Measurements from ENCODE around the gene ITPRID1.

The ITPRID1 gene

GRCh38 chr7:31633894-31634494 lies 120.1 kb downstream of the ITPRID1 start:
- DNase-seq = peak; percentile 62 to 68 (median 64)

DNA sequence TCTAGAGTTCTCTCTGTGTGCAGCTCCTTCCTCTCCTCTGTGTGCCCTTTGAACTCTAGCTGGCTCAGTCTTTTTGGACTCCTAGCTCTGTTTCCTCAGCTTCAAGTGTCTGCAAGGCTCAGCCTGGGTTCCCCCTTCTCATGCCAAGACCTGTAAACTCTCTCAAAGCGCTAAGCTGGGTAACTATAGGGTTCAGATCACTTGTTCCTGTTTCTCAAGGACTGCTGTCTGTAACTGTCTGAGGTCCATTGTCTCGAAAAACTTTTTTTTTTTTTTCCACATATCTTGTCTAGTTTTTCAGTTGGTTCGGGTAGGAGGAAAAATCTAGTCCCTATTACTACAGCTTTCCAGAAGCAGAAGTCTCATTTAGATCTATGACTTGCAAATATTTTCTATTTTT lies 126.5 kb downstream of the ITPRID1 start:
- DNase-seq = peak; percentile 38 to 76 (median 66)

DNA sequence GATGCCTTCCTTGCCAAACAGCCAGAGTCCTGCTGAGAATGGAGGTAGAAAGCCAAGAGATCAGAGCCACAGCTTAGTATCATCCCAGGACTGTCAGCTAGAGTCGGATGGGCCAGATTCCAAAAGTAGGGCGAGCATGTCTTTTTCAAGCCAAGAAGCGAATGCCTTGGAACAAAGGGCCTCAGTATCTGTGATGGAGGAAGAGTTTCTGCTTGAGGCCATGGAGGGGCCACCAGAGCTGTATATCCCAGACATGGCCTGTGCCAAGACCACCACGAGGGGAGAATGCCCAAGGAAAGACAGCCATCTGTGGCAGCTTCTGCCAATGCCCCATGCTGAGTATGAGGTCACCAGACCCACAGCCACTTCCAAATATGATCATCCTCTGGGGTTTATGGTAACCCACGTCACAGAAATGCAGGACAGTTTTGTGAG lies 128.8 kb downstream of the ITPRID1 start:
- DNase-seq = no peak

- DNase-seq = no peak
These were observed 133.1 kb downstream of the ITPRID1 start for GRCh38 chr7:31646942-31647341.

DNA sequence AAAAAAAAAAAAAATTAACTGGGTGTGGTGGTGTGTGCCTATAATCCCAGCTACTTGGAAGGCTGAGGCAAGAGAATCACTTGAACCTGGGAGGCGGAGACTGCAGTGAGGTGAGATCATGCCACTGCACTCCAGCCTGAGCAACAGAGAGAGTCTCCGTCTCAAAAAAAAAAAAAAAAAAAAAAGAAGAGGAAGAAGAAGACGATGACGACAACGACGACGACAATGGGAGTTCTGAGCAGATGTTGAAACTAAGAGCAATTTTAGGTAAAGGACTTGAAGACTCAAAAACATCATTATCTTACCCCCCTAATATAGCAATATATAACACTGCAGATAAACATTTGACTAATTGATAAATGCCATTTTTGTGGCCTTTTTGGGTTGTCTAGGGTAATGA lies 133.6 kb downstream of the ITPRID1 start:
- DNase-seq = peak; percentile 66 to 82 (median 72)

DNA sequence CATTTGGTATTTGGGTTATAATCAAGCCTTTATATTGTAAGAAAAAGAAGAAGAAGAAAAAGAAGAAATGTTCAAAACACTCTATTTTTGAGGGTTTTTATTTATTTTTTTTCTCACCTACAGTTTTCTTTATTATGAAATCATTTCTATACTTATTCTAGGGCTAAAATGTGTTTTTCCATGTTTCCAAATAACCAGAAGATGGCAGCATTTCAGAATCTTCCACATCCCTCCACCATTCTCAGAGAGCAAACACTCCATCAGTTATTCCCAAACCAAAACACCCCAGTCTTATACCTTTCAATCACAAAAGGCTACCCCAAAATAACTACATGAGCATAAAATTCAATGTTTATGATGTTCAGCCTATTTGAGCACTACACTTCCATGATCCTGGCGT lies 134.4 kb downstream of the ITPRID1 start:
- DNase-seq = peak in 3 of 4 experiments; percentile 14 to 59 (median 37)

DNA sequence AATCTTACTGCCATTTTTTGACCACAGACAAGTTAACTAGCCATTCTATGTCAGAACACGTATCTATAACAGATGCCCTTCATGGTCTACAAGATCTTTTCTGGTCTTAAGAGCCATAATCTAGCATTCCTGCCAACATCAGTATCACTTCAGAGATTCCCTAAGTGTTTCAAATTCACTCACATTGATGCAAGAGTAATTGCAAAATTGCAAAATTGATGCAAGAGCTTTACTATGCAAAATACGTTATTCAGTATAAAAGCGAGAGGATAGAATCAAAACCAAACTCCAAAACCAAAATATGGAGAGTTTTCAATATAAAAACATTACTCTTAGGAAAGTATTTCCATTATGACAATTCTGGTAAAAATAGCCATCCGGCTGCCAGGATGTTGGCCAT lies 135.0 kb downstream of the ITPRID1 start:
- peak in 1 of 4 experiments; percentile 15 for DNase-seq

GRCh38 chr7:31651234-31652062 lies 137.6 kb downstream of the ITPRID1 start:
- DNase-seq = no peak

GRCh38 chr7:31652063-31652326 lies 138.1 kb downstream of the ITPRID1 start:
- no peak for DNase-seq

DNA sequence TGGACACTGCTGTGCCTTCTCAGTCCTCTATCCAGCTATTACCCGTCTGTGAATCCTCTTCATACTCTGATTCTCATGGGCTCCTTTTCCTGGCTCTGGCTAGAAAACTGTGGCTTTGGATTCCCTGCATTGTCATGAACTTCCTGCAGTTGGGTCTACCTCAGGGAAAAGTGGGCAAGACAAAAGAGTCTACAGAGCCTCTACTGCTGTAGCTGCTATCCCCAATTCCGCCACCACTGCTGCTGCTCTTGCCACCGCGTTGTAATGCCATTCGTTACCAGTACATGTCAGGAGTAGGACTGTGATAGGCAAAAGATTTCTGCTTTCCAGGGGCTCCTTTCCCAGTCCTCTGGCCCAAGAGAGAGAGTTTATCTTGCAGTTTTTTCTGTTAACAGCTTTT lies 149.2 kb downstream of the ITPRID1 start:
- DNase-seq = peak in 1 of 4 experiments; percentile 6

GRCh38 chr7:31664890-31665289 lies 151.0 kb downstream of the ITPRID1 start:
- peak; percentile 41 to 85 (median 65) for DNase-seq

DNA sequence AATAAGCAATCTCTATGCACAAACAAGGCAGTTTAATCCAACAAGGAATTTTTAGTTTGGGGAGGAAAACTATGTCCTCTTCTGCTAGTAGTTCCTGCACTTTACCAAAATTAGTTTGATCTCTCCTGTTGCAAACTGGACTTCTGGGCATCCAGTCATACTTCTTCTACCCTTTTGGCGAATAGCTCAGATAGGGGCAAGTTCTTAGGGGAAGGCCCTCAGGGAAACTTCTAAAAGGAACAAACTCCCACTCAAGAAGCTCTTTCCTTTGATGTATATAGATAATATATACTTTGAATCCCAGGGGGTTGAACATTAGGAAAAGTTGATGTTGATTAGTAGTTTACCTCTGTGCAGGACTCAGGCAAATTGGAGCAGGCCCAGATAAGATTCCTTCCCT lies 151.7 kb downstream of the ITPRID1 start:
- DNase-seq = peak in 2 of 4 experiments; percentile 29 to 42

DNA sequence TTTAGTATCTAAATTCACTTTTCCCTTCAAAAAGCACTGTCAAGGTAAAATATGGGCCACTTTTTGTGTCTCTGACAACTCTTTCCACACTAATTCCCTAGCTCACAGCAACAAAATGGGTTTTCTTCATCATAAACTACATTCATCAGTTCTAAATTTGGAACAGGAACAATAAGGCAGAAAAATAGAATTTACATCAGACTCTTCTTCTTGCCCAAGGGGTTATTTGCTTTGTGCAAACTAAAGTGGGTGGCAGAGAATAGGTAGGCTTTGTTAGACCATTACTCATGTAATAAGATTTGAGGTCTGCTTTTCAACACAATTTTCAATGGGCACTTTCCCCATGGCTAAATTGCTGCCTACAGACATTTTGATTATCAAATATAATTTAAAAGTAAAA lies 155.6 kb downstream of the ITPRID1 start:
- DNase-seq = peak in 2 of 4 experiments; percentile 51 to 62

- no peak for DNase-seq
These were observed 165.8 kb downstream of the ITPRID1 start for GRCh38 chr7:31679574-31680305.

GRCh38 chr7:31683445-31684225 lies 169.7 kb downstream of the ITPRID1 start:
- DNase-seq = no peak

DNA sequence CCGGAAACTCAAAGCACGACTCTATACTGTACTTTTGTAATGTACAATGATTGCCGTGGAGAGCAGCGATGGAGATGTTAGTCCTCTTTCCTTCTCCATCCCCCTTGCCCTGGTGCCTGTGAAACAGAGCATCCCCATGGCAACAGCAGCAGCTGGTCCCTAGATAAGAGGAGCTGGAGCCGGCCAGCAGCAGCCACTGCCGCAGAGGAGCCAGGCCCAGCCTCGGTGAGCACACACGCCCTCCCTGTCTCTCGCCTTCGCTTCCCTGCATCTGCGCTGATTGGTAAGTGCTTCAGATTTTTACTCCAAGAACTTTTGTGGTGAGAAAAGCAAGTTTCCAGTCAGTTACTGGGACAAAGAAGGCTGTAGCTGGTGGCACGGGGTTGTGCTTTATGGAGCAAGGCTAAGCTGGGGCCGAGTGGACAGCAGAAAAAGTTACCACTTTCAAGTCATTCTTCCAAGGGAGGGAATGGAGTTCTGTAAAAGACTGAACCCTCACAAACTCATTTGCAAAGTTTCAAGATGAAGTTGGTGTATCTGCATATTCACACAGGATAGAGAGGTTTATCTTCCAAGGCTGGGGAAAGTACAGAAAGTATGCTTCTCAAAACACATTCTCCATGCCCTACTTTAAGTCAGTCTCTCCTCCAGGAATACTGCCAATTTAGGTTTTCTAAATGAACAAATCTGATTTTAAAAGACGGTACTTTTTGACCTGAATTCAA lies 173.3 kb downstream of the ITPRID1 start, which contains the start of gene PPP1R17:
TSS of gene PPP1R17 (plus strand) at position 192 of the 725 bp plus-strand sequence. CDS start 5,227 bp downstream, outside the sequence.
- DNase-seq = no peak

DNA sequence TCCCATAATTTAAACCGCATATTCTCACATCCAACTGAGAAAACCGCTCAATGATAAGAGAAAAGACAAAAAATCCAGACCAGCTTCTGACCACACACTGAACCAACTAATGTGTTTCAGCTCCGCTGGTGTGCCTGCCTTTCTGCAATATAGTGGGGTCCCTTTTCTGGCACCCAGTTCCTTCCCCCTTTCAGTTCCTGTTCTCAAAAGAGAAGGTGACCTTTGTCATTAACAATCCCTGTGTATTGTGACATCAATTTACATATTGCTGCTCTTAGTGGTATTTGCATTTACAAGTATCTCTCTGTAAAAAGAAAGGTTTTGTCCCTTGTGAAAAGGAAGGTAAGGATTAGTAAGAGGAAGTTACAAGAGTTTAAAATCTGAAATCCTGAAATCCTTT lies 174.5 kb downstream of the ITPRID1 start:
- peak; percentile 61 to 86 (median 76) for DNase-seq

DNA sequence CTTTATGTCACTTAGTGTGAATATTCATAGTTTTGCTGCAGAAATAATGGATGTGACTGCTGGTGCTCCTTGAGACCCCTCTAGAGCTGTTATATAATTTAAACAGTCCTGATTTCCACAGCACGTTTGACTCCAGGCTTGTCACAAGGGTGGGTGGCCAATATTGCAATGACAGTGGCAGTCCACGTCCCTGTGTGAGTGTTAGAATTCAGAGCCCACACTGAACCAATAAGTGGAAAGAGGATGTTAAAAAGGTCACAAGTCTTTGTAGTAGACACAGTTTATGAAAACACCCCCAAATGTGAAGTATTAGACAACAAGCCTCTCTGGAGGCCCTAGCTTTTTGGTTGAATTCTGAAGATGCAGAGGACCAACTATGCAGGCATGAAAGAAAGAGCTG lies 175.1 kb downstream of the ITPRID1 start:
- DNase-seq = peak; percentile 50 to 82 (median 70)

GRCh38 chr7:31690935-31691334 lies 177.0 kb downstream of the ITPRID1 start:
- DNase-seq = no peak

- no peak for DNase-seq
These were observed 178.6 kb downstream of the ITPRID1 start for GRCh38 chr7:31692451-31692850.

- no peak for DNase-seq
These were observed 179.0 kb downstream of the ITPRID1 start for GRCh38 chr7:31692871-31693270.

Data from suppressor macrophage (primary cell).